ENCODE data around the gene FAM13B.

- peak; percentile 18 for TF ChIP-seq CTCF (IDR thresholded peaks at IDR 0.05; ENCODE audit: low read depth, low read length, poor library complexity, severe bottlenecking)
- no peak for TF ChIP-seq EZH2phosphoT487 (IDR thresholded peaks at IDR 0.05; ENCODE audit: borderline replicate concordance, low read length)
Measured at GRCh38 chr5:137888863-137889759, 143.8 kb downstream of the FAM13B start, which contains the start of gene PKD2L2.

Measured in DOHH2 (cell line).